GM21786 (cell line): Measurements from ENCODE around the gene PTPN1.

Experiments used
- ATAC-seq: cut with Tn5 transposase; IDR thresholded peaks from one replicate; pipeline ENCODE4 v1.9.1; 2021; ENCODE audit not compliant: unreplicated experiment

PTPN1 gene

GRCh38 chr20:50510706-50511542, 741 bp downstream of the PTPN1 start:
- no peak for ATAC-seq

- ATAC-seq, result no peak
Observed at GRCh38 chr20:50512323-50512722, 2.1 kb downstream of the PTPN1 start.

- ATAC-seq, result no peak
Observed at GRCh38 chr20:50513169-50514034, 3.2 kb downstream of the PTPN1 start.

GRCh38 chr20:50514035-50514337, 3.8 kb downstream of the PTPN1 start:
- ATAC-seq, result no peak

- peak; percentile 24 for ATAC-seq
Observed at GRCh38 chr20:50514750-50515149, 4.6 kb downstream of the PTPN1 start.

- no peak for ATAC-seq
Observed at GRCh38 chr20:50515471-50516106, 5.4 kb downstream of the PTPN1 start.

GRCh38 chr20:50516180-50516934, 6.2 kb downstream of the PTPN1 start:
- peak; percentile 40 for ATAC-seq

GRCh38 chr20:50516935-50517816, 7.0 kb downstream of the PTPN1 start:
- ATAC-seq, result no peak

- no peak for ATAC-seq
Observed at GRCh38 chr20:50517817-50518154, 7.6 kb downstream of the PTPN1 start.

- no peak for ATAC-seq
Observed at GRCh38 chr20:50518270-50518721, 8.1 kb downstream of the PTPN1 start.

- ATAC-seq, result no peak
Observed at GRCh38 chr20:50519036-50519762, 9.0 kb downstream of the PTPN1 start.

GRCh38 chr20:50520222-50520880, 10.2 kb downstream of the PTPN1 start:
- no peak for ATAC-seq

- ATAC-seq, result no peak
Observed at GRCh38 chr20:50521221-50522052, 11.3 kb downstream of the PTPN1 start.

GRCh38 chr20:50522053-50522674, 12.0 kb downstream of the PTPN1 start:
- no peak for ATAC-seq

- no peak for ATAC-seq
Observed at GRCh38 chr20:50523552-50524167, 13.5 kb downstream of the PTPN1 start.

GRCh38 chr20:50525681-50526080, 15.5 kb downstream of the PTPN1 start:
- no peak for ATAC-seq

GRCh38 chr20:50526403-50526989, 16.3 kb downstream of the PTPN1 start:
- ATAC-seq, result no peak
